ENCODE results near the gene ERC1. TPM values are rescaled to one million over a fixed set of nuclear protein-coding genes. Genes with fewer than 3 reads are reported as not detected.

ERC1 gene
- total and polyA plus RNA-seq, 9 of the 15 experiments (the other 6 are each of a cell fraction or from before 2014, with no cell fraction given) = 0.74 to 11.8 (median 4.8) TPM

DNA sequence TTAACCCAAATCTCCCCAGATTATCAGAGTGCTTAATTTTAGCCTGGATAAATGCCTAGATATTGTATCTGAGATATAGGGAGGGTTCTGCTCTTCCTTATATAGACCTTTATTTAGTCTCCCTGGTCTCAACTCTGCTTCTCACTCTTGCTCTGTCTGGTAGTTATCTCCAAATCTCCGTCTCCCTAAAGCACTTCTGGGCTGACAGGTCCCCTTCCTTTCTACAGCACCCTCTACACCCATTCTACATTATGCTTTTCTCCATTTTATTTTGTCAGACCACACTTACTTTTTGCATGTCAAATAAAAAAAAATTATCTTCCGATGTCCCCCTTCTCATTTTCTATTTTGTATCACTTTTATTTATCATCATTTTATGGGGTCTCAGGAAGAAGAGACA, 2.0 kb upstream of the ERC1 start:
- no peak overlapping the region for H3K4me3 ChIP-seq
- H3K27ac ChIP-seq (ENCODE audit: extremely low read depth, low read depth, low read length) = no peak overlapping the region
- ATAC-seq (no peak), FAIRE-seq (no peak), DNase-seq (ENCODE audit: extremely low read depth in 1 of 4, low spot score in 3 of 4) (no peak)
- H3K79me2 ChIP-seq (ENCODE audit: control insufficient read depth, insufficient read depth, low read length) = peaks cover 39% of the 10 kb centered on the region
- H3K4me1 ChIP-seq (replicated peaks in 1 of 2; ENCODE audit: control insufficient read depth in 2 of 2, insufficient read depth in 2 of 2, low read length in 2 of 2) = peaks cover 7 to 20% of the 10 kb centered on the region in 2 experiments; a peak in 3 of 5 replicates
- H3K9ac ChIP-seq (ENCODE audit: insufficient read depth in 1 of 2, low read depth in 2 of 2, low read length in 2 of 2) = no peak overlapping the region; a peak in 1 of 4 replicates
- H3K9me3 ChIP-seq (replicated peaks; ENCODE audit: control insufficient read depth, insufficient read depth, low read depth, low read length) = no peaks in the 10 kb centered on the region
- intact Hi-C loops (cut with micrococcal nuclease) (no loop called here), in situ Hi-C loops (cut with MboI) (no loop called here)
- no TSS peak for BruUV-seq (replicated peaks)
- TF ChIP-seq CXXC5 (CRISPR knock-in tag; IDR thresholded peaks at IDR 0.05) (peak; percentile 36; the same call in 1 of the 2 replicates), ZNF354B (CRISPR knock-in tag; IDR thresholded peaks at IDR 0.05) (no peak), MTA2 (IDR thresholded peaks at IDR 0.05; ENCODE audit: low read depth) (no peak)
- TF ChIP-seq, protein P1, sequence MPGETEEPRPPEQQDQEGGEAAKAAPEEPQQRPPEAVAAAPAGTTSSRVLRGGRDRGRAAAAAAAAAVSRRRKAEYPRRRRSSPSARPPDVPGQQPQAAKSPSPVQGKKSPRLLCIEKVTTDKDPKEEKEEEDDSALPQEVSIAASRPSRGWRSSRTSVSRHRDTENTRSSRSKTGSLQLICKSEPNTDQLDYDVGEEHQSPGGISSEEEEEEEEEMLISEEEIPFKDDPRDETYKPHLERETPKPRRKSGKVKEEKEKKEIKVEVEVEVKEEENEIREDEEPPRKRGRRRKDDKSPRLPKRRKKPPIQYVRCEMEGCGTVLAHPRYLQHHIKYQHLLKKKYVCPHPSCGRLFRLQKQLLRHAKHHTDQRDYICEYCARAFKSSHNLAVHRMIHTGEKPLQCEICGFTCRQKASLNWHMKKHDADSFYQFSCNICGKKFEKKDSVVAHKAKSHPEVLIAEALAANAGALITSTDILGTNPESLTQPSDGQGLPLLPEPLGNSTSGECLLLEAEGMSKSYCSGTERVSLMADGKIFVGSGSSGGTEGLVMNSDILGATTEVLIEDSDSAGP (CRISPR knock-in tag; IDR thresholded peaks at IDR 0.05) = no peak
- no peaks in the 10 kb centered on the region for H4K20me1 ChIP-seq (replicated peaks; ENCODE audit: control insufficient read depth, insufficient read depth, low read length)
- 55% methylated on average over 1 of the region's 2 CpGs for WGBS (ENCODE audit: insufficient coverage, low coverage, missing lambda C conversion rate)
- H2AFZ ChIP-seq (ENCODE audit: low read depth, low read length) = no peak overlapping the region; the same call in 1 of the 2 replicates
- POLR2A ChIA-PET = no interaction called here
- H3K36me3 ChIP-seq (ENCODE audit: control insufficient read depth, insufficient read depth, low read length) = peaks cover 5% of the 10 kb centered on the region; the same call in 2 of the 3 replicates
- H3K4me2 ChIP-seq (ENCODE audit: insufficient read depth, low read length) = peak overlapping the region; percentile 37; the same call in 1 of the 2 replicates
- no peaks in the 10 kb centered on the region for H3K27me3 ChIP-seq (ENCODE audit: control insufficient read depth in 2 of 2, insufficient read depth in 2 of 2, low read length in 2 of 2)
- no peaks in the 10 kb centered on the region for H3K9me1 ChIP-seq (ENCODE audit: control insufficient read depth, insufficient read depth, low read length)
- CTCF ChIA-PET (ENCODE audit: low intra/inter-chr PET ratio) = no interaction called here

All from K562 (cell line).